IMR-90 (cell line): ENCODE data around the gene ANTXR1. TPM values are rescaled to one million over a fixed set of nuclear protein-coding genes. Genes with fewer than 3 reads are reported as not detected.
A peak's percentile ranks its signal among the peaks of the same experiment; 100 is the strongest.

Source experiments
- ATAC-seq: fragments of 200-7000 bp; cut with Tn5 transposase; 2 replicates; pipeline ENCODE4 v1.9.1; 2020; ENCODE audit warnings: low read depth, mild to moderate bottlenecking, moderate library complexity
- BruUV-seq: library from RNA; stranded (reverse); fragments of 400-500 nt; replicated peaks from 2 replicates; lab custom pipeline; 2021; lab: Mats Ljungman, UMichigan
- CTCF ChIA-PET: fragments of 300-600 bp; formaldehyde crosslinking; extraction: SDS; loops from one replicate; lab custom pipeline; 2021; ENCODE audit warnings: antibody characterized with exemption; lab: Yijun Ruan, JAX
- POLR2A ChIA-PET: fragments of 300-600 bp; sonication (Branson Sonifier 250); formaldehyde crosslinking; loops from one replicate; lab custom pipeline; 2022; ENCODE audit warnings: antibody characterized with exemption; ENCODE audit not compliant: unreplicated experiment; lab: Charles Lee
- DNase-seq: peaks from one replicate; pipeline ENCODE4 v3.0.0; 2013
- H2AFZ ChIP-seq: replicated peaks from 2 replicates; pipeline ENCODE3; 2013; ENCODE audit warnings: low read length, mild to moderate bottlenecking; ENCODE audit not compliant: poor library complexity
- H2AK5ac ChIP-seq: 2 replicates; pipeline ENCODE4 v1.6.1; 2013; ENCODE audit warnings: low read depth, low read length, inconsistent platforms
- H2AK9ac ChIP-seq: replicated peaks from 2 replicates; pipeline ENCODE3; 2013; ENCODE audit warnings: mild to moderate bottlenecking, low read depth, low read length, moderate library complexity; ENCODE audit not compliant: poor library complexity
- H2BK120ac ChIP-seq: 2 replicates; pipeline ENCODE4 v1.6.1; 2013; ENCODE audit warnings: low read depth, low read length, inconsistent platforms
- H2BK15ac ChIP-seq: 3 replicates; pipeline ENCODE4 v1.6.1; 2013; ENCODE audit warnings: low read depth, low read length, inconsistent platforms
- H2BK20ac ChIP-seq: 2 replicates; pipeline ENCODE4 v1.6.1; 2013; ENCODE audit warnings: low read depth, mild to moderate bottlenecking, inconsistent platforms, low read length, moderate library complexity
- H2BK5ac ChIP-seq: 2 replicates; pipeline ENCODE4 v1.6.1; 2013; ENCODE audit warnings: mild to moderate bottlenecking, low read depth, low read length, inconsistent platforms; ENCODE audit not compliant: poor library complexity, severe bottlenecking
- H3K14ac ChIP-seq: replicated peaks from 2 replicates; pipeline ENCODE4 v1.6.1; 2013; ENCODE audit warnings: low read depth, low read length, inconsistent platforms
- H3K18ac ChIP-seq: 2 replicates; pipeline ENCODE4 v1.6.1; 2013; ENCODE audit warnings: low read depth, low read length, control low read depth
- H3K23ac ChIP-seq: 2 replicates; pipeline ENCODE4 v1.6.1; 2013; ENCODE audit warnings: low read depth, low read length, inconsistent platforms
- H3K27ac ChIP-seq: 2 replicates; pipeline ENCODE4 v1.5.1; 2013; ENCODE audit warnings: mild to moderate bottlenecking, control low read depth, low read length; ENCODE audit not compliant: insufficient read depth
- H3K27me3 ChIP-seq: 2 replicates; pipeline ENCODE4 v1.6.1; 2013; ENCODE audit warnings: low read length; ENCODE audit not compliant: control insufficient read depth, insufficient read depth
- H3K36me3 ChIP-seq: 2 replicates; pipeline ENCODE4 v1.6.1; 2013; ENCODE audit warnings: low read length, mixed read lengths; ENCODE audit not compliant: control insufficient read depth, insufficient read depth
- H3K4ac ChIP-seq: 2 replicates; pipeline ENCODE4 v1.6.1; 2013; ENCODE audit warnings: low read depth, low read length, inconsistent platforms
- H3K4me1 ChIP-seq: 2 replicates; pipeline ENCODE4 v1.6.1; 2013; ENCODE audit warnings: low read length, mixed read lengths; ENCODE audit not compliant: control insufficient read depth, insufficient read depth
- H3K4me2 ChIP-seq: 2 replicates; pipeline ENCODE4 v1.6.1; 2013; ENCODE audit warnings: low read depth, mild to moderate bottlenecking, control low read depth, low read length, moderate library complexity
- H3K4me3 ChIP-seq: 2 replicates; pipeline ENCODE4 v1.5.1; 2013; ENCODE audit warnings: low read depth, mild to moderate bottlenecking, control low read depth, low read length, moderate library complexity; ENCODE audit not compliant: insufficient read depth
- H3K56ac ChIP-seq: 2 replicates; pipeline ENCODE4 v1.6.1; 2013; ENCODE audit warnings: low read length, inconsistent platforms; ENCODE audit not compliant: insufficient read depth; ENCODE audit errors: extremely low read depth
- H3K79me1 ChIP-seq, 2 experiments: 2 replicates each; pipeline ENCODE4 v1.6.1; 2013; ENCODE audit warnings: low read length in 2 of 2, inconsistent platforms in 1 of 2, low read depth in 1 of 2
- H3K9ac ChIP-seq: 2 replicates; pipeline ENCODE4 v1.6.1; 2013; ENCODE audit warnings: low read depth, low read length, control low read depth
- H3K9me1 ChIP-seq: 2 replicates; pipeline ENCODE4 v1.6.1; 2013; ENCODE audit warnings: low read length, inconsistent platforms; ENCODE audit not compliant: insufficient read depth
- H3K9me3 ChIP-seq: 2 replicates; pipeline ENCODE4 v1.6.1; 2013; ENCODE audit warnings: low read length; ENCODE audit not compliant: control insufficient read depth, insufficient read depth
- H4K20me1 ChIP-seq: 2 replicates; pipeline ENCODE4 v1.6.1; 2013; ENCODE audit warnings: low read length, inconsistent platforms; ENCODE audit not compliant: insufficient read depth
- H4K5ac ChIP-seq: 2 replicates; pipeline ENCODE4 v1.6.1; 2013; ENCODE audit warnings: mild to moderate bottlenecking, low read depth, low read length, control low read depth
- H4K8ac ChIP-seq, 2 experiments: 2 replicates each; pipeline ENCODE4 v1.6.1; 2013; ENCODE audit warnings: low read depth in 2 of 2, low read length in 2 of 2, control low read depth in 1 of 2, inconsistent platforms in 1 of 2
- H4K91ac ChIP-seq: 2 replicates; pipeline ENCODE4 v1.6.1; 2013; ENCODE audit warnings: low read depth, low read length, inconsistent platforms; ENCODE audit not compliant: insufficient read depth
- BHLHE40 ChIP-seq: fragments of 150-350 bp; IDR thresholded peaks from 2 replicates; pipeline ENCODE4 v1.6.1; 2016; ENCODE audit warnings: mild to moderate bottlenecking, low read depth, low read length
- CEBPB ChIP-seq: IDR thresholded peaks from 2 replicates; pipeline ENCODE4 v1.6.1; 2012; ENCODE audit warnings: low read depth, low read length, improper control_type of control experiment
- CTCF ChIP-seq: conservative IDR thresholded peaks from 2 replicates; pipeline ENCODE4 v1.5.1; 2012; ENCODE audit warnings: mild to moderate bottlenecking, low read depth, low read length, improper control_type of control experiment
- ELK1 ChIP-seq: fragments of 150-350 bp; IDR thresholded peaks from 2 replicates; pipeline ENCODE4 v1.6.1; 2016; ENCODE audit warnings: low read depth, mild to moderate bottlenecking, low read length, moderate library complexity, borderline replicate concordance
- FOS ChIP-seq: fragments of 150-350 bp; IDR thresholded peaks from 2 replicates; pipeline ENCODE4 v1.6.1; 2016; ENCODE audit warnings: low read depth, low read length
- MAFK ChIP-seq: IDR thresholded peaks from 2 replicates; pipeline ENCODE4 v1.6.1; 2012; ENCODE audit warnings: low read depth, low read length, improper control_type of control experiment
- MAZ ChIP-seq: IDR thresholded peaks from 2 replicates; pipeline ENCODE4 v1.6.1; 2012; ENCODE audit warnings: low read depth, mild to moderate bottlenecking, low read length, improper control_type of control experiment, moderate library complexity, borderline replicate concordance
- MXI1 ChIP-seq: IDR thresholded peaks from 2 replicates; pipeline ENCODE4 v1.6.1; 2012; ENCODE audit warnings: low read depth, mild to moderate bottlenecking, low read length, moderate library complexity, borderline replicate concordance
- NFE2L2 ChIP-seq: fragments of 150-350 bp; IDR thresholded peaks from 2 replicates; pipeline ENCODE4 v1.6.1; 2016; ENCODE audit warnings: low read depth, mild to moderate bottlenecking, low read length
- POLR2A ChIP-seq: IDR thresholded peaks from 2 replicates; pipeline ENCODE4 v1.6.1; 2012; ENCODE audit warnings: mild to moderate bottlenecking, low read depth, low read length
- RAD21 ChIP-seq: IDR thresholded peaks from 2 replicates; pipeline ENCODE4 v1.6.1; 2012; ENCODE audit warnings: low read length, improper control_type of control experiment
- RFX5 ChIP-seq: IDR thresholded peaks from 2 replicates; pipeline ENCODE4 v1.8.0; 2012; ENCODE audit warnings: low read depth, mild to moderate bottlenecking, low read length, moderate library complexity
- SMC3 ChIP-seq: fragments of 150-350 bp; IDR thresholded peaks from 2 replicates; pipeline ENCODE4 v1.6.1; 2016; ENCODE audit warnings: low read depth, mild to moderate bottlenecking, antibody characterized with exemption, low read length, moderate library complexity
- USF2 ChIP-seq: fragments of 150-350 bp; IDR thresholded peaks from 2 replicates; pipeline ENCODE4 v1.6.1; 2017; ENCODE audit warnings: mild to moderate bottlenecking, antibody characterized with exemption, low read length, low read depth
- WGBS, 2 experiments: methylation state at CpG; one replicate each; pipeline versions ENCODE4 v1.1.5 to v1.1.7; 2013; ENCODE audit warnings: missing lambda C conversion rate in 2 of 2; ENCODE audit not compliant: insufficient read length in 1 of 2; ENCODE audit errors: extremely low coverage in 2 of 2; 5-methylcytosine and 5-hydroxymethylcytosine counted together
- dilution Hi-C: fragments of 300-500 bp; cut with HindIII; formaldehyde crosslinking; loops from one replicate; pipeline ENCODE4 v1.14.3; 2018; ENCODE audit warnings: low sequenced_read_pairs; ENCODE audit not compliant: unreplicated experiment
- in situ Hi-C: fragments of 300-500 bp; cut with MboI; formaldehyde crosslinking; loops from 3 replicates; pipeline ENCODE4 v1.14.3; 2019; ENCODE audit warnings: low sequenced_read_pairs, inconsistent platforms, mixed read lengths
- intact Hi-C: fragments of 100-400 bp; cut with micrococcal nuclease; formaldehyde crosslinking; loops from 2 replicates; pipeline ENCODE4 v1.10.0; 2022
- polyA plus RNA-seq, 3 experiments: library from polyadenylated mRNA; depleted of rRNA; stranded (reverse); fragments of >200 nt; gene quantifications; 2 replicates each; pipeline ENCODE4 v1.2.3, GENCODE V29; 2012; ENCODE audit warnings: low replicate concordance in 1 of 3
- total RNA-seq: library from RNA; depleted of rRNA; stranded (reverse); fragments of >200 nt; gene quantifications from 2 replicates; pipeline ENCODE4 v1.2.3, GENCODE V29; 2012

The ANTXR1 gene
- total and polyA plus RNA-seq, 2 of the 4 experiments (the other 2 are of a cell fraction): 27.2 to 36.9 TPM

DNA sequence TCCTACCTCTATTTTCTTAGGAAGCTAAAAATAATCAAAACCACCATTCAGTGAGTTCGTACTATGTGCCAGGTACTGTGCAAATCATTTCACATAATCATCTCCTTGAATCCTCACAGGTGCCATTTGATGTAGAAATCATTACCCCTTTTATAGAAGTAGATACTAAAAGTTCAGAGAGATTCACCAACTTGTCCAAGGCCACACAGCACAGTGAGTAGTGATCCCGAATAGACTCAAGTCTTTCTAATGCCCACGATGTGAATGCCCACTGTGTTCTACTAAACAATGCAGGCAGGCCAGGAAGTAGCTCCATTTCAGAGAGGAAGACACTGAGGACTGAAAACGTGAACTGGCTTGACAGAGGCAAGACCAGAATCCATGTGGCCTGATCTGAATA is 68.8 kb downstream of the ANTXR1 start:
- Histone ChIP-seq H3K4ac (peak overlapping the region; percentile 98), H3K4me2 (no peak overlapping the region), H4K8ac (peak overlapping the region; percentile 66 to 76), H3K79me1 (peaks cover 5 to 54% of the 10 kb centered on the region in 2 experiments; a peak in 3 of 4 replicates), H2AFZ (no peak overlapping the region), H2AK5ac (peak overlapping the region; percentile 97), H3K9me1 (peaks cover 40% of the 10 kb centered on the region), H2BK5ac (peak overlapping the region; percentile 79), H4K20me1 (no peaks in the 10 kb centered on the region), H2AK9ac (peak overlapping the region; percentile 32), H3K27me3 (no peaks in the 10 kb centered on the region), H3K36me3 (peaks cover 50% of the 10 kb centered on the region), H3K56ac (peak overlapping the region; percentile 38; the same call in 1 of the 2 replicates), H2BK20ac (peak overlapping the region; percentile 69), H2BK15ac (peak overlapping the region; percentile 85; the same call in 2 of the 3 replicates), H3K9ac (0 out of 2 replicates have a peak overlapping the region, but pooled peaks have one; percentile 10), H3K4me1 (peaks cover 18% of the 10 kb centered on the region), H3K27ac (peak overlapping the region; percentile 83), H2BK120ac (peak overlapping the region; percentile 86), H4K5ac (peak overlapping the region; percentile 68), H3K4me3 (no peak overlapping the region), H3K14ac (peak overlapping the region; percentile 93), H3K23ac (peak overlapping the region; percentile 93), H4K91ac (peak overlapping the region; percentile 77), H3K18ac (peak overlapping the region; percentile 22), H3K9me3 (no peaks in the 10 kb centered on the region)
- ChIA-PET POLR2A (no interaction called here), CTCF (no interaction called here)
- TF ChIP-seq FOS (no peak), MAZ (no peak), RFX5 (no peak), NFE2L2 (no peak), RAD21 (no peak), USF2 (no peak), BHLHE40 (no peak), POLR2A (no peak), ELK1 (no peak), MAFK (no peak), MXI1 (no peak), CTCF (no peak), CEBPB (no peak), SMC3 (no peak)
- BruUV-seq: no TSS peak
- WGBS, 2 experiments: 88% methylated on average over 3 of the region's 4 CpGs; no CpG with 5 or more reads in 1 of the 2 experiments
- DNase-seq (no peak), ATAC-seq (no peak)
- in situ Hi-C loops: no loop called here
- dilution Hi-C loops: no loop called here
- intact Hi-C loops: loop anchor here (5.0 kb wide), 2 partner anchors 34 to 226 kb away; no protein-coding TSS in a partner anchor
